NB4 (cell line): ENCODE data around the gene DNAJC24.

ENCODE experiments used
- POLR2A ChIP-seq: IDR thresholded peaks from 2 replicates; pipeline ENCODE4 v1.6.1; 2011; ENCODE audit warnings: mild to moderate bottlenecking; ENCODE audit not compliant: insufficient read length; ENCODE audit errors: extremely low read depth
- TF ChIP-seq, protein P1 (sequence below): IDR thresholded peaks from one replicate; pipeline ENCODE4 v1.5.1; 2012; ENCODE audit warnings: low read depth, low read length

DNA sequence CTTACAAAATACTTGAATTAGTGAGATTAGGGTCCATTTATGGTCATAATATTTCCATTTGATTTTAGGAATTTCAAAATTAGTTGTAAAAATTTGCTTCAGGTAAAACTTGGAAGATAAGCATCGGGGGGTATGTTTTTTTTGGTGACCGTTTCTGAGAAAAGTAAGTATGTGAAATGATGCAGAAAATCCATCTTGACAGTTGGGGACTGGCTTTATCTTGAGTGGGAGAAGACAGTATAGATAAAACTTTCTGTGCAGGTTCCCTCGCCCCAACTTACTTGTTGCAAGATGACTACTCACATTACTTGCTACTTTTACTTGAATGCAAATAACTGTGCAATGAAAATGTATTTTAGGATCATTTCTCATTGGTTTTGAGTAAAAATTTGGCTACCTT, 49.5 kb downstream of the DNAJC24 start:
- TF ChIP-seq, protein P1, sequence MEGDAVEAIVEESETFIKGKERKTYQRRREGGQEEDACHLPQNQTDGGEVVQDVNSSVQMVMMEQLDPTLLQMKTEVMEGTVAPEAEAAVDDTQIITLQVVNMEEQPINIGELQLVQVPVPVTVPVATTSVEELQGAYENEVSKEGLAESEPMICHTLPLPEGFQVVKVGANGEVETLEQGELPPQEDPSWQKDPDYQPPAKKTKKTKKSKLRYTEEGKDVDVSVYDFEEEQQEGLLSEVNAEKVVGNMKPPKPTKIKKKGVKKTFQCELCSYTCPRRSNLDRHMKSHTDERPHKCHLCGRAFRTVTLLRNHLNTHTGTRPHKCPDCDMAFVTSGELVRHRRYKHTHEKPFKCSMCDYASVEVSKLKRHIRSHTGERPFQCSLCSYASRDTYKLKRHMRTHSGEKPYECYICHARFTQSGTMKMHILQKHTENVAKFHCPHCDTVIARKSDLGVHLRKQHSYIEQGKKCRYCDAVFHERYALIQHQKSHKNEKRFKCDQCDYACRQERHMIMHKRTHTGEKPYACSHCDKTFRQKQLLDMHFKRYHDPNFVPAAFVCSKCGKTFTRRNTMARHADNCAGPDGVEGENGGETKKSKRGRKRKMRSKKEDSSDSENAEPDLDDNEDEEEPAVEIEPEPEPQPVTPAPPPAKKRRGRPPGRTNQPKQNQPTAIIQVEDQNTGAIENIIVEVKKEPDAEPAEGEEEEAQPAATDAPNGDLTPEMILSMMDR: no peak
- TF ChIP-seq POLR2A: no peak
